ENCODE measurements around the gene ACP5.
"Not testable (repeated sequence)": the region's sequence is repeated elsewhere in the genome, so short reads cannot be mapped to it uniquely, and the experiment has no call there.

The ACP5 gene

GRCh38 chr19:11578258-11579142 lies 1.1 kb upstream of the ACP5 start:
- no peak for DNase-seq (ENCODE audit: low spot score)

GRCh38 chr19:11576227-11576626 lies 1.2 kb downstream of the ACP5 start:
- no peak for DNase-seq (ENCODE audit: low spot score)

DNA sequence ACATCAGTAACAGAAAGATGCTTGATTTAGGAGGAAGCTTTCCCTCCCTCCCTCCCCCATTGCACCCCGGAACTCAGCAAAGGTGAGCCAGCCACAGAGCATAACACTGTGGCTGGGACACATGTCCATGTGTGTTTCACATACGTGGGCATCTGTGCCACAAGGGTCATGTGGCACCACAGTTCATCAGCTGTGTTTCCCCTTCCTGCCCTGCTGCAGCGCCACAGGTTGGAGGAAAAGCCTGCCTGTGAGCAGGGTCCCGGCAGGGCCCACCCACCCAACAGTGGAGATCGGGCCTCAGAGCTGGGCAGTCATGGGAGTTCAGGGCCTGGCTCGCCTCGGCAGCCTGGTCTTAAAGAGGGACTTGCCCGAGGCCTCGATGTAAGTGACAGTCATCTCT lies 2.8 kb downstream of the ACP5 start:
- DNase-seq (ENCODE audit: low spot score), result no peak

GRCh38 chr19:11573763-11574162 lies 3.7 kb downstream of the ACP5 start:
- DNase-seq (ENCODE audit: low spot score), result not testable (repeated sequence)

GRCh38 chr19:11573354-11573753 lies 4.1 kb downstream of the ACP5 start:
- not testable (repeated sequence) for DNase-seq (ENCODE audit: low spot score)

DNA sequence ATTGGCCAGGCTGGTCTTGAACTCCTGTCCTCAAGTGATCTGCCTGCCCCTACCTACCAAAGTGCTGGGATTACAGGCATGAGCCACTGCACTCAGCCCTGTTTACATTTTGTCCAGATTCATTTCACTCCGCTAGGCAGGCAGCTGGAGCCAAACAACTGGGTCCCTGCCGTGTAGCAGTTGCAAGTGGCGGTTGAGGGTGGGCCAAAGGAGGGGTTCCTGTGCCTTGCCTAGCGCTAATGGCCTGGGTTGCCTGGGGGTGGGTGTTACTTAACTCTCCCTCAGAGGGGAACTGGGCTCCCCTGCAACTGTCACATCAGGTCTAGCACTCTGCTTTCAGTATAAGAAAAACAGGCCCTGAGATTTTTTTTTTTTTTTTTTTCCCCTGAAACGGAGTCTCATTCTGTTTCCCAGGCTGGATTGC lies 7.4 kb downstream of the ACP5 start:
- no peak for DNase-seq (ENCODE audit: low spot score)

- no peak for DNase-seq (ENCODE audit: low spot score)
Observed at GRCh38 chr19:11566164-11566563, 11.3 kb downstream of the ACP5 start.

- DNase-seq (ENCODE audit: low spot score), result not testable (repeated sequence)
Observed at GRCh38 chr19:11565649-11565980, 11.8 kb downstream of the ACP5 start.

- not testable (repeated sequence) for DNase-seq (ENCODE audit: low spot score)
Observed at GRCh38 chr19:11564082-11564807, 13.2 kb downstream of the ACP5 start.

DNA sequence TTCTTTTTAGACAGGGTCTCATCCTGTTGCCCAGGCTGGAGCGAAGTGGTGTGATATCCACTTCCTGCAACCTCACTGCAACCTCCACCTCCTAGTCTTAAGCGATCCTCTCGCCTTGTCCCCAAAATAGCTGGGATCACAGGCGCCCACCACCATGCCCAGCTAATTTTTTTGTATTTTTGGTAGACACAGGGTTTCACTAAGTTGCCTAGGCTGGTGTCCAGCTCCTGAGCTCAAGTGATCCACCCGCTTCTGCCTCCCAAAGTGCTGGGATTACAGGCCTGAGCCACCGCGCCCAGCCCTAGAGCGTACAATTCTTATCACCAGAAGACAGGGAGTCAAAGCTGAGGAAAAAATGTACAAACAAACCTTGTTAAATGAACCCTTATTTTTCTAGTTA lies 13.9 kb downstream of the ACP5 start:
- DNase-seq (ENCODE audit: low spot score), result no peak

GRCh38 chr19:11560404-11561051 lies 16.9 kb downstream of the ACP5 start:
- peak; percentile 82 for DNase-seq (ENCODE audit: low spot score)

GRCh38 chr19:11558881-11559828 lies 18.3 kb downstream of the ACP5 start, which contains the start of gene ELOF1:
ELOF1 (minus strand) TSS chr19:11559230; CDS start chr19:11554347, 4,883 bp downstream.
- DNase-seq (ENCODE audit: low spot score), result peak; percentile 99

- no peak for DNase-seq (ENCODE audit: low spot score)
Observed at GRCh38 chr19:11556634-11557420, 20.6 kb downstream of the ACP5 start.

GRCh38 chr19:11555246-11555645 lies 22.2 kb downstream of the ACP5 start:
- no peak for DNase-seq (ENCODE audit: low spot score)

DNA sequence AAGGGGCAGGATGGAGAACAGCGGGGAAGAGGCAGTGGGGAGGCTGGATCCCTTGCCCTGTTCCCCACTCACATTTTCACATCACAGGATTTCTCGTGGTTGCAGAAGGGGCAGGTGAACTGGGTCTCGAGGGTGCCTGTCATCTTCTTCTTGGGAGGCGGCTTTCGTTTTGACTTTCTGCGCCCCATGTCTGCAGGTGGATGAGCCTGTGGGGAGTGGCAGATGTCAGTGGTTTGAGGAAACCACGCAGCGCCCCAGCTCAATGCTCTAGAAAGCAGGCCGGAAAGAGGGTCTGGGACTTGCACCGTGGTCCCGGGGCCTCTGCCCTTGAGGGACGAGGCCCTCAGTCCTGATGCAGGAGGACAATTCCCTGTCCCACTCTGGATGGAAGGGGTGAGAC lies 23.3 kb downstream of the ACP5 start:
- no peak for DNase-seq (ENCODE audit: low spot score)

DNA sequence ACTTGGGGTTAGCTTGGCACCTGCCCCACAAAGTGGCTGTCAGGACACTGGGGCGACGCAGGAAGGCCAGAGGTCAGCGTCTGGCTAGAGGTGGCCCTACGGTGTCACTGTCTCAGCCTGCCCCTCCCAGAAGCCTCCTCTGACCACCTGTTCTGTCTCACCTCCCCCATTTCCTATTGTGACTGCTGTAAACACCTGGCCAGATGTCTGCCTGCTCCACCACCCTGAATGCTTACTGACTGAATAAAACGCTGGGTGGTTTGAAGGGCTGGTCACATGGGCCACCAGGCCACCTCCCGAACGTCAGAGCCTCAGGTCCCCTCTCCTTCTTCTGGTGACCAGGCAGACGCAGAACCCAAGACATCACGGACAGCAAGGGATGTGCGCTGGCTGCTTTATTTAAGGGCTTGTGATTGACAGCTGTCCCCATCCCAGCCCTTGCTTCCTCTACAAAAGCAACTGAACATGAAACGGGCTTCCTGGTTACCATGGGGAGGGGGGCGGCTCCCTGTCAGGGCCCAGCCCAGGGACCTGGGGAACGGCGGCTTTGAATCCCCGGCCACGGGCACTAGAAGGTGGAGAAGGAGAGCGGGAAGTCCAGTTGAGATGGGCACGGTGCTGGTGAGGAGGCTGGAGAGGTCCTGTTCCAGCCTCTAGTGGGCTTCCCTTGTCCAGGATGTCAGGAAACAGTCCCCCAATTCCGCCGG lies 24.6 kb downstream of the ACP5 start:
- DNase-seq (ENCODE audit: low spot score), result no peak

GRCh38 chr19:11551603-11552235 lies 25.7 kb downstream of the ACP5 start:
- no peak for DNase-seq (ENCODE audit: low spot score)

DNA sequence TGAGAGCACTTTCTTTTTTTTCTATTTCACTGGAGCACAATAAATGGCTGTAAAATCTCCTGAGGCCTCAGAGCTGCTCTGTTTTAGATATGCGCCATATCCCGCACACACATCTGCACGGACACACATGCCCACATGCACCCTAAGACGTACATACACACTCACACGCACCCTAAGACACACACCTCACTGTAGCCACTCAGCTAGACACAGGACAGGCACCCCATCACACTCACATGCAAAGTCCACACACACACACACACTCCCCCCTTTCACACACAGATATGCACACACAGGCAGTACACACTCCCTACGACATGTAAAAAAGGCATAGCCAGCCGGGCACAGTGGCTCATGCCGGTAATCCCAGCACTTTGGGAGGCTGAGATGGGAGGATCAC lies 27.2 kb downstream of the ACP5 start:
- DNase-seq (ENCODE audit: low spot score), result no peak

DNA sequence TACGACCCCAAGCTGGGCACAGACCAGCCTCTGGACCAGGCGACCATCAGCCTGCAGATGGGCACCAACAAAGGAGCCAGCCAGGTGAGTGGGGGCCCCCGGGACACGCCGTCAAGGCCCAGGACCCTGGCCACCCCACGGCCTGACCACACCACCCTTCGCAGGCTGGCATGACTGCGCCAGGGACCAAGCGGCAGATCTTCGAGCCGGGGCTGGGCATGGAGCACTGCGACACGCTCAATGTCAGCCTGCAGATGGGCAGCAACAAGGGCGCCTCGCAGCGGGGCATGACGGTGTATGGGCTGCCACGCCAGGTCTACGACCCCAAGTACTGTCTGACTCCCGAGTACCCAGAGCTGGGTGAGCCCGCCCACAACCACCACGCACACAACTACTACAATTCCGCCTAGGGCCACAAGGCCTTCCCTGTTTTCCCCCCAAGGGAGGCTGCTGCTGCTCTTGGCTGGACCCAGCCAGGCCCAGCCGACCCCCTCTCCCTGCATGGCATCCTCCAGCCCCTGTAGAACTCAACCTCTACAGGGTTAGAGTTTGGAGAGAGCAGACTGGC lies 28.0 kb downstream of the ACP5 start:
- DNase-seq (ENCODE audit: low spot score), result no peak
